IPS-18c (cell line): ENCODE results near the gene ARHGAP44.
"Not testable (repeated sequence)": the region's sequence is repeated elsewhere in the genome, so short reads cannot be mapped to it uniquely, and the experiment has no call there.

Source experiments
- H3K4me3 ChIP-seq: 2 replicates; pipeline ENCODE4 v1.7.0; 2013; ENCODE audit warnings: low read depth, mild to moderate bottlenecking, low read length, moderate library complexity; ENCODE audit not compliant: insufficient read depth
- H3K9me3 ChIP-seq: one replicate; pipeline ENCODE4 v1.6.1; 2013; ENCODE audit warnings: mild to moderate bottlenecking, low read length, moderate library complexity; ENCODE audit not compliant: control insufficient read depth, insufficient read depth

The ARHGAP44 gene

GRCh38 chr17:12967962-12968361 is 178.7 kb downstream of the ARHGAP44 start:
- peaks cover 3% of the 10 kb centered on the region for H3K9me3 ChIP-seq
- no peak overlapping the region for H3K4me3 ChIP-seq

- Histone ChIP-seq H3K4me3 (peak overlapping the region; percentile 49), H3K9me3 (no peaks in the 10 kb centered on the region)
Observed at GRCh38 chr17:12973496-12974004, 184.3 kb downstream of the ARHGAP44 start.

GRCh38 chr17:12974005-12974531 is 184.8 kb downstream of the ARHGAP44 start:
- no peaks in the 10 kb centered on the region for H3K9me3 ChIP-seq
- peak overlapping the region; percentile 49 for H3K4me3 ChIP-seq

- no peak overlapping the region for H3K4me3 ChIP-seq
Observed at GRCh38 chr17:12977008-12977751, 187.9 kb downstream of the ARHGAP44 start.

GRCh38 chr17:12978787-12979186 is 189.5 kb downstream of the ARHGAP44 start:
- H3K4me3 ChIP-seq, H3K9me3 ChIP-seq: not testable (repeated sequence)

More at GRCh38 chr17:12977008-12977751, 187.9 kb downstream of the ARHGAP44 start:
- H3K9me3 ChIP-seq, result no peaks in the 10 kb centered on the region

GRCh38 chr17:12979246-12979645 is 189.9 kb downstream of the ARHGAP44 start:
- Histone ChIP-seq H3K4me3 (no peak overlapping the region), H3K9me3 (no peaks in the 10 kb centered on the region)

GRCh38 chr17:12979826-12980500 is 190.7 kb downstream of the ARHGAP44 start:
- H3K9me3 ChIP-seq, result no peaks in the 10 kb centered on the region

GRCh38 chr17:12982224-12982623 is 192.9 kb downstream of the ARHGAP44 start:
- no peak overlapping the region for H3K4me3 ChIP-seq
- no peaks in the 10 kb centered on the region for H3K9me3 ChIP-seq

More at GRCh38 chr17:12979826-12980500, 190.7 kb downstream of the ARHGAP44 start:
- no peak overlapping the region for H3K4me3 ChIP-seq

GRCh38 chr17:12983991-12984884 is 194.9 kb downstream of the ARHGAP44 start:
- H3K9me3 ChIP-seq, result no peaks in the 10 kb centered on the region
- H3K4me3 ChIP-seq, result no peak overlapping the region

- Histone ChIP-seq H3K9me3 (no peaks in the 10 kb centered on the region), H3K4me3 (no peak overlapping the region)
Observed at GRCh38 chr17:12985431-12986293, 196.4 kb downstream of the ARHGAP44 start.

- H3K4me3 ChIP-seq, result no peak overlapping the region
Observed at GRCh38 chr17:12987120-12987519, 197.8 kb downstream of the ARHGAP44 start.

GRCh38 chr17:12990041-12990808 is 200.9 kb downstream of the ARHGAP44 start:
- Histone ChIP-seq H3K9me3 (no peaks in the 10 kb centered on the region), H3K4me3 (no peak overlapping the region)

More at GRCh38 chr17:12987120-12987519, 197.8 kb downstream of the ARHGAP44 start:
- no peaks in the 10 kb centered on the region for H3K9me3 ChIP-seq

GRCh38 chr17:12990926-12991325 is 201.6 kb downstream of the ARHGAP44 start:
- H3K4me3 ChIP-seq, result no peak overlapping the region
- H3K9me3 ChIP-seq, result no peaks in the 10 kb centered on the region

- no peaks in the 10 kb centered on the region for H3K9me3 ChIP-seq
- no peak overlapping the region for H3K4me3 ChIP-seq
Observed at GRCh38 chr17:12992676-12993075, 203.4 kb downstream of the ARHGAP44 start.

- Histone ChIP-seq H3K4me3 (no peak overlapping the region), H3K9me3 (no peaks in the 10 kb centered on the region)
Observed at GRCh38 chr17:12993631-12994030, 204.3 kb downstream of the ARHGAP44 start.
